HG03565 (cell line): ENCODE measurements around the gene PARD6B.
"Not testable (repeated sequence)": the region's sequence is repeated elsewhere in the genome, so short reads cannot be mapped to it uniquely, and the experiment has no call there.

Experiments used
- ATAC-seq: cut with Tn5 transposase; IDR thresholded peaks from one replicate; pipeline ENCODE4 v1.9.1; 2021; ENCODE audit warnings: mild to moderate bottlenecking, moderate library complexity; ENCODE audit not compliant: unreplicated experiment

Gene PARD6B

DNA sequence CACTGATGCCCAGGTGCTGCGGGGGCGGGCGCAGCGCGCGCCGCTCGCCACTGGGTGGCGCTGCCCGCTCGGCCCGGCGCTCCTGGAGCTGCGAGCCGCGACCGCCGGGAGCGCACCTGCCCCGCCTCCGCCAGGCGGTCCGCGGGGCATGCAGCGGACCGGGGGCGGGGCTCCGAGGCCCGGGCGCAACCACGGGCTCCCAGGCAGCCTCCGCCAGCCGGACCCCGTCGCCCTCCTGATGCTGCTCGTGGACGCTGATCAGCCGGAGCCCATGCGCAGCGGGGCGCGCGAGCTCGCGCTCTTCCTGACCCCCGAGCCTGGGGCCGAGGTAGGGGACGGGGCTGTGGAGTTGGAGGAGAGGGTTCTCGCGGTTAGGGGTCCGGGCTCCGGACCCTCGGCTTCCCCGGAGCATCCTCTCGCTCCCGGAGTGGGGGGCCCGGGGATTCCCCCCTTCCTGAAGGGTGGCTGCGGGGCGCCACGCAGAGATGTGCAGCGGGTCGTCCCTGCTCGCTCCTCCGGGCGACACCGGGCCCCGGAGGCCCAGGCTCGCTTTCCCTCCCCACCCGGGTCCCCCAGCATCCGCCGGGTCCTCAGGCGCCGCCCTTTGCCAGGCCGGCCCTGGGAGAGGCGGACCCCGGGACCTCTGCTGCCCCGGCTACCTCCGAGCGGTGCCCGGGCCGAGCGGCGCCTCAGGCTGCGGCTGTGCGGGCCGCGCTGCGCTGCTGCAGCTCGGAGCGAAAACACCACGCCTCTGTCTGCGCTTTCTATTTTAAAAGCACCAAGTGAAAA lies 63.7 kb downstream of the PARD6B start, which contains the start of gene BCAS4:
Gene BCAS4 (plus strand): TSS at position 216 of the 789 bp plus-strand sequence. CDS start 23 bp downstream, at position 239.
- peak; percentile 46 for ATAC-seq

DNA sequence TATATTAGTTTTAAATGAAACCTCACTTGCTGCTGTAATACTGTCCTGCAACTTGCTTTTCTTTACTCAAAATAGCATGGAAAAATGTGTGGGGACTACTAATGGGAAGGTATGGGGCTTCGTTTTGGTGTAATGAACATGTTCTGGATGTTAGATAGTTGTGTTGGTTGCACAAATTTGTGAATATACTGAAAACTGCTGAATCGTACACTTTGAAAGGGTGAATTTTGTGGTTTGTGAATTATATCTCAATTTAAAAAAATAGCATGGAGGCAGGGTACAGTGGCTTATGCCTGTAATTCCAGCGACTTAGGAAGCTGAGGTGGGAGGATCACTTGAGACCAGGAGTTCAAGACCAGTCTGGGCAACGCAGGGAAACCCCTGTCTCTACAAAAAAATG lies 65.8 kb downstream of the PARD6B start:
- ATAC-seq: no peak

DNA sequence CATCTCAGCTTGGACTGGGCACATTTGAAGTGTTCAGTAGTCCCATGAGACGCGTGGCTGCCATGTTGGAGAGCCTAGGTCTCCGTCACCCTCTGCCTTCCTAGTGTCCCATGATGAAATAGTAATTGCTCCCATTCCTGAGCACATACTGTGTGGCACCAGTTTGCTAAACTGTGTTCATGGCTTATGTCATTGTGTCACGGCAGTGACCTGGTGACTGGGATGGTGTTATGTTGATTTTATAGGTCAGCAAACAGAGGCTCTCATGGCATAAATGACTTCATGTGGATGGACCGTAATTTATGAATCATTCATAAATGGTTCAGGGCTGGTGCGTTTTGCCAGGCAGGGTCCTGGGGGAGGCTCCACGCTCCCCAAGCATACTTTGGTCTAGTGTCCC lies 67.3 kb downstream of the PARD6B start:
- no peak for ATAC-seq

DNA sequence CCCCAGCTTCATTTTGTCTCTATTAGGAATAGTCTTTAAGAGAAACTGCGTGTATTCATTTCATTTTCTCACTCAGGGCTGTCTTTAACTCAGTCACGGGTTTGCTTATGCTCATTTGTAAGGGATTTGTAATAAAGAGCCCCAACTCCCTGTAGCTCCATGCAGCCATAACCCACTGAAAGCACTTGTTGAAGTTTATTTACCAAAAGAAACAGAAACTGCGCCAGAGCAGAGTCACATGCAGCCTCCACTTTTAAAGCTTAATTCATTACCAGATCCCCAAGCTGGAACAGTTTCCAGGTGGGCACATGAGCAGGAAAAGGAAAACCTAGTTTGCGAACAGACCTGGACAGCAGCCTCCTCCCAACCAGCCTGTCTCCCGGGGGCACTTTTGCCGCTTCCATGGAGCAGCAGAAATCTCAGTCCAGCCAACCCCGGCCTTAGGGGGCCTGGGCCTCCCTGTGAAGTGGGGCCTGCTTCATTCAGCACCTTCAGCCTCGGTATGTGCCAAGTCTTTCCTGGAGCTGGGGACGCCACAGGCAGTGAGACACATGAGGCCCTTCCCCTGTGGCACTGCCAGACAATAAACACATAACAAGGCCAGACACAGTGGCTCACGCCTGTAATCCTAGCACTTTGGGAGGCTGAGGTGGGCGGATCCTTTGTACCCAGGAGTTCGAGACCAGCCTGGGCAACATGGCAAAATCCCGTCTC lies 68.0 kb downstream of the PARD6B start:
- no peak for ATAC-seq

DNA sequence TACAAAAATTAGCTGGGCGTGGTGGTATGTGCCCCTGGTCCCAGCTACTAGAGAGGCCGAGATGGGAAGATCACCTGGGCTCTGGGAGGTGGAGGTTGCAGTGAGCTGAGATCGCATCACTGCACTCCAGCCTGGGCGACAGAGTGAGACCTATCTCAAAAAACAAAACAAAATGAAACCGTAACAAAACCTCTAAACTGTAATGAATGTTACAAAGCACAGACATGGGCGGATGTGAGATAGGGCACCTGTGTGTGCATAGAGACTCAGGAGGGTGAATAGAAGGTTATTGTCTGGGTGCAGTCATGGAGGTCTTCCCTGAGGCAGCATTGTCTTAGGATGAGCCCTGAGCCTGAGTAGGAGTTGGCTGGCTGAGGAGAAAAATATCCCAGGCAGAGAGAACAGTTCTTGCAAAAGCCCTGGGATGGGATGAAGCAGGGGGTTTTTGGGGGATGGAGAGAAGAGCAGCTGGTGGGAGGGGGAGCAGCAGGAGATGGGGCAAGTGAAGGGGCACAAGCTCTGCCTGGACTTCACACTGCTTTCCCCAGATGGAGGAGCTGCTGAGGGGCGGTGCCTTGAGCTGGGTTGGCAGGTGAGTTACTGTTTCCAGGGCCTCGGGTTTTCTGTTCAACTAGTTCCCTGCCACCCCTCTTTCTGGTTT lies 68.6 kb downstream of the PARD6B start:
- ATAC-seq: peak; percentile 45

DNA sequence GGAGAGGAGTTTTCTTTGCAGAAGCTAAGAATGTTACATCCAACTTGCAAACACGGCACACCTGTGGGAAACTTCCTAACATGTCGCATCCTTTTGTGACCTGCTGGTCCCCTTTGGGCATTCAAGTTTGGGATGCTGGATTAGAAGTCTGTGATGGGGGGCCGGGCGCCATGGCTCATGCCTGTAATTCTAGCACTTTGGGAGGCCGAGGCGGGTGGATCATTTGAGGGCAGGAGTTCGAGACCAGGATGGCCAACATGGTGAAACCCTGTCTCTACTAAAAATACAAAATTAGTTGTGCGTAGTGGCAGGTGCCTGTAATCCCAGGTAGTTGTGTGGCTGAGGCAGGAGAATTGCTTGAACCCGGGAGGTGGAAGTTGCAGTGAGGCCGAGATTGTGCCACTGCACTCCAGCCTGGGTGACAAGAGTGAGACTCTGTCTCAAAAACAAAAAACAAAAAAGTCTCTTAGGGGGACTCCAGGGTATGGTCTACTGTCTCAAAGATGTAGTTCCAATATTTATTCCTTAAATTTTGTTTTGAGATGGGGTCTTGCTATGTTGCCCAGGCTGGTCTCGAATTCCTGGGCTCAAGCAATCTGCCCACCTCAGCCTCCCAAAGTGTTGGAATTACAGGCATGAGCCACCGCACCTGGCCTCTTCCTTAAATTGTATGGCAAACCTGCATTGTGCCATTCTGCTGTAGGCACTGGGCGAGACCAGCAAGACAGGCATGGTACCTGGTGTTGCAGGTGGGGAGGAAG lies 69.8 kb downstream of the PARD6B start:
- not testable (repeated sequence) for ATAC-seq

DNA sequence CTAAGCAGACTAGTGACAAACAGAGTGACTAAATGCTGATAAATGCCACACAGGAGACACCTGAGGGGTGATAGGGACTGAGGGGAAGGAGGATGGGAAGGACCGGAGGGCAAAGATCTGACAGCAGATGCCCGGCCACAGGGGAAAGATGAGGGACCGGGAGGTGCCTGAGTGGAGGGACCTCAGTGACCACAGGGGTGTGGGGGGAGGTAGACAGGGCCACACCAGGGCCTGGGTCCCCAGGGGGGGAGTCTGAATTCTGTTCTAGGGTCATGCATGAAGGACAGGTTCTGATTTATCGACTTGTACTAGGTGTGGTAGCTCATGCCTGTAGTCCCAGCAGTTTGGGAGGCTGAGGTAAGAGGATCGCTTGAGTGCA lies 70.4 kb downstream of the PARD6B start:
- ATAC-seq: no peak

DNA sequence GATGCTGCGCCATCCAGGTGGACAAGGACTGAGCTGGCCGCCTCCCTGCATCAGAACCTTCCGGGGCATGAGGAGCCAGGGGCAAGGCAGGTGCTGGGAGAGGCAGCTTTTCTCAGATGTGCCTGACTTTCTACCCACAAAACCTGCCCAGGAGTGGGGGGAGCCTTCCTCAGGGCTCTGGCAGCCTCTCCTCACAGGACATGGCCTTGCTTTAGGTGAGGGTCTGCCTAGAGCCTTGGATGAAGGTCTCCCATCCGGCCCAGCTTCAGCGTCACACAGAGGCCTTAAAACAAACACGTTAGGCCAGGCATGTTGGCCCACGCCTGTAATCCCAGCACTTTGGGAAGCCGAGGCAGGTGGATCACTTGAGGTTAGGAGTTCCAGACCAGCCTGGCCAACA lies 70.9 kb downstream of the PARD6B start:
- no peak for ATAC-seq

DNA sequence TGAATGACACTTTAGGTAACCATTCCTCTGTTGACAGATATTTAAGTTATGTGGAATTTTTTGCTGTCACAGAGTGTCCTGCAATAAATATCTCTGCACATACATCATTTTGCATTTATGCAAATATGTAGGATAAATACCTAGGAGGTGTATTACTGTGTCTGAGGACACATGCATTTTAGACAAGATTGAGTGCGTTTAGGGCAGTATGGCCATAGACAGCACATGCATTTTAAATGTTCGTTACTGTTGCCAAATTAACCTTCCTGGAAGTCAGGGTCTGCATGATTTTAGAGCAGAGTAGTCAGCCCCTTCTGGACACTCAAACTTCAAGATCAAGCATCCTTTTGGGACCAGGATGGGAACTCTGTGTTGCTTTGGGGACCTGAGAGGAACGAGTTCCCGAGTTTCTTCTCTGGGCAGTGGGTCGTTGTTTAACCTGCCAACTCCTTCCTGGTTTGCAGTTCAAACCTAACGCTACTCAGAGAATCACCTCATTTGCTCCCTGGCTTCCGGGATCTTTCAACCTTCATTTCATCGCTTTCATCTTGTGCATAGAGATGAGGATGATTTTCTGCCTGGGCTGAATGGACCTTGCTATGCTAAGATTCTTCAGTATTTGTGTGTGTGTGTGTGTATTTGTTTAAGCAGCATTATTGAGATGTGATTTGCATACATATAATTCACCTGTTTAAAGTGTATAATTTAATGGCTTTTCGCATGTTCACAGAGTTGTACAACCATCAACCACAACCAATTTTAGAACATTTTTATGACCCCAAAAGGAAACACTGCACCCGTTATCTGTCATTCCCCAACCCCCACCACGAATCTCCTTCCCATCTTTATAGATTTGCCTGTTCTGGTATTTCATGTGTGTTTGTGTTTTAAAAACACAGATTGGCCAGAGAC lies 73.3 kb downstream of the PARD6B start:
- ATAC-seq: no peak

DNA sequence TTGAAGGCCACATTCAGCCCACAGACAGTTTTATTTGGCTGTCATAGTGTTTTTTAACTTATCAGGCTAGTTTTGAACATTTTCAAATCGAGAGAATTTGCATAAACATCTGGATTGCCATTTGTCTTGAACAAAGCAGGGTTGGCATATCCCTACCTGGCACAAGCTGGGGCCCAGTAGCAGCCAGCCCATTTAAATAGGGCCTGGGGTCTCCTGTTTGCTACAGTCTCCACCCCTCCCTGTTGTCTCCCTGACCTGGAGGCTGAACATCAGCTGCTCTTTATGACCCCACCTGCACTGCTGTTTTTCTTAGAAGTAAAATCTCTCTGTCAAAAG lies 73.9 kb downstream of the PARD6B start:
- no peak for ATAC-seq

DNA sequence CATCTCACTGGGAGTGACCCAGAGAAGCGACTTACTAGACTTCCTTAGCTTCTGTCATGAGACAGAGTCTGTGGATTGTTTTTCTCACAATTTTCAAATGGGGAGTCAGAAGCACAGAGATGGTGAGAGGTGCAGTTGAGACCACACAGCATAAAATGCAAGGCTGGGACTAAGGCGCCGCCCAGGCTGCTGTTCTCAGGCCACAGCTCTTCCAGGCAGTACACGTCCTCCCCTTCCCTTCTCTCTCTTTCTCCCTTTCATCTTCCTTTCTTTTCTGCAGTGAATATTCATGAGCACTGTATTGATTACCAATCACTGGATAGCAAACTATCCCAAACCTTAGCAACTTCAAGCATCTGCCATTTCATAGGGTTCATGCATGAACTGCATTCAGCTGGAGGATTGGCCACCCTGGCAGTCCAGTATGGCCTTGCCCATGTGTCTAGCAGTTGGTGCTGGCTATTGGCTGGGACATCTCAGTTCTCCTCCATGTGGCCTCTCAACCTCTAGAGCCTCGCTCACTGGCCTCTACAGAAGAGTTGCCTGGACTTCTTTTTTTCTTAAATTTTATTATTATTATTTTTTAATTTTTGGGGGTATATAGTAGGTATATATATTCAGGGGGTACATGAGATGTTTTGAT lies 74.9 kb downstream of the PARD6B start:
- ATAC-seq: no peak
